ENCODE data around the gene CD8B.
"Not testable (repeated sequence)": the region's sequence is repeated elsewhere in the genome, so short reads cannot be mapped to it uniquely, and the experiment has no call there.

CD8B gene

GRCh38 chr2:86835548-86835889 lies 26.2 kb downstream of the CD8B start:
- DNase-seq, result not testable (repeated sequence)

GRCh38 chr2:86833315-86833714 lies 28.4 kb downstream of the CD8B start:
- no peak for DNase-seq

GRCh38 chr2:86832334-86833096 lies 29.2 kb downstream of the CD8B start:
- no peak for DNase-seq

- DNase-seq, result no peak
These were observed 30.1 kb downstream of the CD8B start for GRCh38 chr2:86831537-86831936.

DNA sequence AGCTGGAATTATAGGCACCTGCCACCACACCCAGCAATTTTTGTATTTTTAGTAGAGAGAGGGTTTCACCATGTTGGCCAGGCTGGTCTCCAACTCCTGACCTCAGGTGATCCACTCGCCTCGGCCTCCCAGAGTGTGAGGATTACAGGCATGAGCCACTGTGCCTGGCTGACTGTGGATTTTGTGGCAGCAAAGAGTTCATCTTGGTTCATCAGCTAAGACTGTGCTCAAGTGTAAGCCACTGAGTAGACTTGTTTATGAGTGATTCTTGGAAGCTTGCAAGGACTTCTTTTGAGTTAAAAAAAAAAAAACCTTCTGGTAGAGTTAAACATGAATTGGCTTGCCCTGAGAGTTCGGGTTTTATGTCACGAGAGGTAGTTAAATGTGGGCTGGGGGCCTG lies 34.7 kb downstream of the CD8B start:
- no peak for DNase-seq

DNA sequence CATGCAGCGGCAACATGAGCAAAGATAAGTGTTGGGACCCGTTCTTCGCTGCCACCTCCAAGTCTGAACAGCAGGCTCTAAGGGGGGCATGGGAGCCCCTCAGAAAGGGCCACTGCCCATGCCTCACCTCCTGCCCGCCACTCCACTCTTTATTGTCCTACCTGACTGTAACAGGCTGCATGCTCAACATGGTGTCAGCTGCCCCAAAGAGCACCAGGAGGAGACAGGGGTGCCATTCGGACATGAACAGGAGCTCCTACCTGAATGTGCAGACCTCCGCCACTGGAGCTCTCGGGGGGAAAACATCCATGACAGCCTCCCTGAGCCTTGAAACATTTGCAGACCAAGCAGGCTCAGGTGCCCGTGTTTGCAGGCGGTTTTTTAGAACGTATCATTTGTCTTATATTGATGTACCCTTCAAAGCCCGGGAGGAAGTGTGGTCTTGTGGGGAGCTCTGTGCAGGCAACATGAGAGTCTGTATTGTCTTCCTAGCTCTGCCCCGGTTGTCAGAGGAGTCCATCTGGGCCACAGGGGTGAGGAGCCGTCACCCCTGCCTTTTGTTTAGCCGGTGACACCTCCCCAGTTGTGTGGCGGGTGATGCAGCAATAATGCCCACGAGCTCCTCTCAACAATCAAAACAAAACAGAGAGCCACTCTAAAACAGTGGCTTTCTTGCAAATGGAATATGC lies 35.8 kb downstream of the CD8B start:
- no peak for DNase-seq

GRCh38 chr2:86825036-86825692 lies 36.5 kb downstream of the CD8B start:
- DNase-seq, result no peak

DNA sequence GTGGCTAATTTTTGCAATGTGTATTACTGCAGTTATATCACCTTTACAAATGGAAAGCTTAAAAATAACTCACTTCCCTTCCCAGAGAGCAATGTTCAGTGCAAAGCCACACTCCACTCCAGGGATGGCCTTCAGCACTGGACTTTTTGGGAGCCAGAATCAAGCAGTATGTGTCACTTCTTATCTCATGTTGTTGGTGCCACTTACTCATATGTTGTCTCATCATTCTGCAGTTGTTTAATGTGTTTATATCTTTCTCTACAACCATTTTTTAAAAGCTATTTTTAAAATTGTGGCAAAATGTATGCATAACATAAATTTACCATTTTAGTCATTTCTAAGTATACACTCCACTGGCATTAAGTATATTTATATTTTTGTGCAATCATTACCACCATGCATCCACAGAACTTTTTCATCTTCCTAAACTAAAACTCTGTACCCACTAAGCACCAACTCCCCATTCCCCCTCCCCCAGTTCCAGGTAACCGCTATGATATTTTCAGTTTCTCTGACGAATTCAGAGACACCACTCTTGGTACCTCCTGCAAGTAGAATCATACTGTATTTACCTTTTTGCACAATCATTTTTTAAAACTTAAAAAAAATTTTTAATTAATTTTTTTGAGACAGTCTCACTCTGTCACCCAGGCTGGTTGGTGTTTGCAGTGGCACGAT lies 38.9 kb downstream of the CD8B start:
- DNase-seq, result no peak

DNA sequence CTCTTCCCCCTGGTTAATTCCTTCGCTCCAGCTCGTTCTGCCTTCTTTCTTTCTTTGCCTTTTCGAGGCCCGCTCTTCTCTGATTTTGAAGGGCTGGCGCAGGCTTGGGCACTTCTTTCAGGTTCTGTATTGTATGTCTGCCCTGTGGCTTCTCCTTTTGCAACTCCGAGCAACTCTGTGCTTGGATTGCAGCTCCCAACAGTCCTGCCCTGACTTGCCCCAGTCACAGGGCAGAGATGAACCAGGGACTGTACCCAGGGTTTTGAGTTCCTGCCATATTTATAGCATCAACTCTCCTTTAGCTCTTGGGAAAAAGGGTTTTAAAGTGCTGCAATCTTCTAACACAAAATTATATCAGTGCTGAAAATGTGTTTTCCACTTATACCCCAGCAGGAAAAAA lies 39.8 kb downstream of the CD8B start:
- no peak for DNase-seq

DNA sequence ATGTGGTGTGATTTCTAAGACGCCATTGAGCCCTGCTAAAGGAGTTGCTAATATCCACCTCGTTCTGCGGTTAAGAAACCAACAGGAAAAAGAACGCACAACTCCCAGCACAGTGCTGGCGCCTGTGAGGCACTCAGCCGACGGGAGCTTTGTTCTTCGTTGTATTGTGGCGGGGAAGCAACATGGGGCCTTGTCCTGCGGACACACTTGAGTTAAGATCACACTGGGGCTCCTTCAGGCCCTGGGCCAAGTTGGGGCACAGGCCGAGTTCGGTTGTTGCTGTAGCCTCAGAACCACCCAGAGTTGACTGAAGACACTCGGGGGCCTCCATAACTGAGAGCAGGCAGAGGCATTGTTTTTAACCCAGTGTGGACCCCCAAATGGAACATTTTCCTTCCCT lies 40.4 kb downstream of the CD8B start:
- no peak for DNase-seq

GRCh38 chr2:86818957-86819356 lies 42.7 kb downstream of the CD8B start:
- no peak for DNase-seq

DNA sequence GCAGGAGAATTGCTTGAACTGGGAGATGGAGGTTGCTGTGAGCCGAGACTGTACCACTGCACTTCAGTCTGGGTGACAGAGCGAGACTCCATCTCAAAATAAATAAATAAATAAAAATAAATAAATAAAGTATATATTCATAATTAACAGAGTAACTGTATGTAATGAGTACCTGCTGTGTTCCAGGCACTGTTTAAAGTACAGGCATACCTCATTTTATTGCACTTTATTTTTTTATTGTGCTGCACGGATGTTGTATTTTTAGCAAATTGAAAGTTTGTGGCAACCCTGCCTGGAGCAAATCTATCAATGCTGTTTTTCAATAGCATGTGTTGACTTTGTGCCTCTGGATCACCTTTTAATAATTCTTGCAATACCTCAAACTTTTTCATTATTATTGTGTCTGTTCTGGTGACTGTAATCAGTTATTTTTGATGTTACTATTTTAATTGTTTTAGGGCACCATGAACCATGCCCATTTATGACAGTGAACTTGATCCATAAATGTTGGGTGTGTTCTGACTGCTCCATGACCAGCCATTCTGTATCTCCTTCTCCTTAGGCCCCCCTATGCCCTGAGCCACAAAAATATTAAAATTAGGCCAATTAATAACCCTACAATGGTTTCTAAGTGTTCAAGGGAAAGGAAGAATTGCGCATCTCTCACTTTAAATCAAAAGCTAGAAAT lies 43.4 kb downstream of the CD8B start:
- no peak for DNase-seq

DNA sequence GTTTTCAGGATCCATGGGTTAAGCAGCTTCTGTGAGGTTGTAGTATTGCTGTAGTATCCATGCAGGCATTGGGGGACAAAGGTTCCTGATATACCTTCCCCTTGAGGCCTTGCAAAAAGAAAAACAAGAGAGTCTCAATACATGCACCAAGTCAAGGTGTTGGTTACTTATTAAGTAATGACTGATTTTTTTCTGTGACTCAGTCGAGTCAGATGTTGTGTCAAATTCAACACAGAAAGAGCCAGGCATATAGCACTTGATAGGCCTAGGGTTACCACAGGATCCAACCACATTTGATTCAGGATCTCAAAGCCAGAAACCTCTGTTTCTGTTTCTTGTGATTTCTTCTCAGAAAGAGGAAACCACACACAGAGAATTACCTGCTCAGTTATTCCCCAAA lies 46.1 kb downstream of the CD8B start:
- no peak for DNase-seq

- no peak for DNase-seq
These were observed 52.1 kb downstream of the CD8B start for GRCh38 chr2:86809481-86810121.

GRCh38 chr2:86808315-86809161 lies 53.1 kb downstream of the CD8B start:
- peak; percentile 79 for DNase-seq

- DNase-seq, result peak; percentile 64
These were observed 54.0 kb downstream of the CD8B start for GRCh38 chr2:86807468-86808275.

GRCh38 chr2:86807133-86807467 lies 54.6 kb downstream of the CD8B start:
- no peak for DNase-seq

DNA sequence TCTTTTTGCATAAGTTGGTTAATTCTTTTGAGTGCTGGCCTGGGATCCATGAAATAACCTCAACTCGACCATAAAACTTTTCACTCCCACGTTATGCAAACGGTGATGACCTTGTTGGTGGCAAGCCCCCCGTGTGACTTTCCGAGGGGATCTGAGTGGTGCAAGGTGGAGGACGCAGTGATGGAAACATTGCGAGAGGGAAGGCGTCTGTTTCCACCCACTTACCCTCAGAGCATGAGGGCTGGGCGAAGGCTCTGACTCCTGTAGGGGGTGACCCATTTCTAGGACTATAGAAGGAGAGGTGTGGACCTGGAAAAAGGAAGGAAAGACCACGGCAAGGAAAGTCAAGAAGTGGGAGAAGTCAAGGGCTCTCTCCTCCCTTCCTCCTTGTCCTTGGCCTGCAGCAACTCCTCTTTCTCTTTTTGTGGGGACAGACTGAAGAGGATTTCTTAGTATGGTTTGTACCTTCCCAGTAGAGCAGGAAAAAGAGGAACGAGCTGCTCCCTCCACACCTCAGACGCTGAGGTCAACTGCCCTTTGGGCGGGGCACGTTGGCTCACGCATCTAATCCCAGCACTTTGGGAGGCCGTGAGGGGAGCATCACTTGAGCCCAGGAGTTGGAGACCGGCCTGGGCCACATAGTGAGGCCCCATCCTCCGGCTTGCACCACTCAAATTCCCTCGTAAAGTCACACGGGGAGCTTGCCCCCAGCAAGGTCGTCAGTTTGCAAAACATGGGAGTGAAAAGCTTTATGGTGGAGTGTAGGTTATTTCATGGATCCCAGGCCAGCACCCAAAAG lies 55.4 kb downstream of the CD8B start:
- no peak for DNase-seq

- DNase-seq, result no peak
These were observed 60.7 kb downstream of the CD8B start for GRCh38 chr2:86800856-86801567.
